GM18861 (cell line): Measurements from ENCODE around the gene P3H2.

Source experiments
- ATAC-seq: cut with Tn5 transposase; IDR thresholded peaks from one replicate; pipeline ENCODE4 v1.9.1; 2021; ENCODE audit not compliant: unreplicated experiment

P3H2 gene

DNA sequence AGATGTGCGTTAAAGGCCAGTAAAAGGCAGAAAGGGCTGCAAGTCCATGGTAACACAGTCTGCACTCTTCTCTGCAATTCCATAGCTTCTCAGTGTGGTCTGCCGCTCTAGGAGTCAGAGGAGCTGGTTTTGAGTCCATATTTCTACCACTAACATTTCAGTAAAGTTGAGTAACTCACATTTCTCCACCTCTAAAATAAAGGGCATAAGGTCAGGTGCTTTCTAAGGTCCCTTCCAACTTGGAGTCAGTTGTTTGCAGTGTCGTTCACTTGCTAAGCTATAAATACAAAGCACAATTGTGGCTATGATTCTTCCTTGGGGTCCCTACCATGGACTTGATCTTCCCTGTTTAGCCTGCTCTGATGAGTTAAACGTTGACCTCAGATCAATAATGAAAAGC, 171.1 kb downstream of the P3H2 start:
- ATAC-seq = no peak

DNA sequence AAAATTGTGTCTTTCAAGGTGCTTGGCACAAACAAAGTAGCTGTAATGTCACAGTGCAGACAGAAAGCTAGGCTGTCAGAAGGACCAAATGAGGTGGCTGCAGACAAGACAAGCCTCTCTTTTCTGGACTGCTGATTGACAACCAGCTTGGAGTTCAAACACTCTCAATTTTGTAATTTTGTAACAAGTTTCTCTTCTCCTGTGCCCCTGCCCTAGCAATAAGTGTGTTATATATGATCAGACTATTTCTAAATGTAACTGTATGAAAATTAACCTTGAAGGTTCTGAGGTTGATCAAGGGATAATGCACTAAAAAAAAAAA, 172.0 kb downstream of the P3H2 start:
- ATAC-seq = no peak

DNA sequence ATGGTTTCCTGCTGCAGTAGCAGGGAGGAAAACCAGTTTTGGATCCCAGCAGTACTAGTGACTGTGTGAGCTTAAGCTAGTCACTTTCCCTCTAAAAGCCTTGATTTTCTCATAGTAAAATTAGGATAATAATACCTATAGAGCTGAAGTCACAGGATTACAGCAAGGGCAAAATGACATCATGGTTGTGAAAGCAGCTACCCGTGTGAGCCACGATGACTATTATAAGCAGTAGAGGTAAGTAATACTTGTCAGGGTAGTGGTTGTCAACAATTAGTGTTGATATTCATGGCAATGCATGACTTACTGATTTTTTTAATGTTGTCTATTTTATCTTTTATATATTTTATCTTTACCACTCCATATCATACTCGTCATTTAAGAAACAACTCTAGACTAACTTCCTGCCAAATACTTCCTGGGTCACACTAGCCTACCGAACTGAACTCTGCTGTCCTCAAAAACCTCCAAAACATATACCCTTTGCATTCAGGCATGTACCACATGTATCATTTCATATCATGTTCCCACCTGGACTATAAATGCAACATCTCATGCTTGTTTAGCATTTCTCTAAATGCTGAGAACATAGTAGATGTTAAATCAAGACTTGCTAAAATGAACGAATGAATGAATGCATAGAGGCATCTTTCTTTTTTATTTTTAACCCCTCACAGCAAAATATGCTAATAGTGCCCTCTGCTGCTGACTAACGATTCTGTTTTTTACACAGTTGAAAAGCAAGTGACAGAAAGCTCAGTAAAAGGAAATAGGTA, 172.6 kb downstream of the P3H2 start:
- no peak for ATAC-seq

DNA sequence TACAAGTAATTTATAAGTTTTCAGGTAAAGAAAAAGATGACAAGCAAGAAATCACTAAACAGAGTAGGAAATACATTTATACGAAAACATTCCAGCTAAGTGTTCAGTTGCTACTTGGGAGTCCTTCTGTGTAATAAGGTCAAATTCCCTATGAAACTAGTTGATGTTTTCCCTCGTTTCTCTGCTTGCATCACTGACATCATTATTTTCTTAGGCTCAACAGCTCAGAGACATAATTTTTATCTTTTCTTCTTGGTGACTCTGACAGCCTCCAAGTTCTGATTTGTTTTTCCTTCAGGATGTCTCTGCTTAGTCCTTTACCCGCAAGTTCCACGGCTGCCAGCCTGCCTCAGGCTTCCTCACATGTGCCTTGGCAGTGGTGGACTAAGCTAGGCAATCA, 173.6 kb downstream of the P3H2 start:
- no peak for ATAC-seq

DNA sequence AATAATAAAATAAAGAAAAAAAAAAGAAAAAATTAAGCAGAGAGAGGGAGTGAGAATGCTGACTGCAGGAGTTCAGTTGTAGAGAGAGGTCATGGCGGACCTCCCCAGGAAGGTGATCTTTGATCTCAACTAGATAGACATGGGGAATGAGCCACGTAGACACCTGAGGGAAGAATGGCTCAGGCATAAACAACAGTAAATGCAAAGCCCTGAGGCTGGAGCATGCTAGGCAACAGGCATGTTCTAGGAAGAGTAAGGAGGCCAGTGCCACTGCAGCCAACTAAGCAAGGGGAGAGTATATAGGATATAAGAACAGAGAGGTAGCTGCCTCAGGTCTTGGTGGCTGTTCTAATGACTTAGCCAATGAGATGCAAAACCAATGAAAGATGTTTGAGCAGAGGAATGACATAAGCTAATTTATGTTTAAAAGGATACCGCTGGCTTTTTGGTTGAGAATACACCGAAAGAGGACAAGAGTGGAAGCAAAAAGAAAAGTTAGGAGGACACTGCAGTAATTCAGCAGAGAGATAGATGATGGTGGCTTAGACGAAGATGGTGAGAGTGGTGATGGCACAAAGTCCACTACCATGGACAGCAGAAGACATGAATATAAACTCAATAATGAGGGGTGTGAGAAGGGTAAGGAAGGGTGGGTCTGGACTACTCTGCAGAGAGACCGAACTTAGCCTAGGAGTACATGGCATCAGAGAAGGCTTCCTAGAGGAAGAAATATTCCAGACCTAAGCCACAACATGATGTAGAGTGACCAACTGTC, 174.6 kb downstream of the P3H2 start:
- ATAC-seq = no peak

DNA sequence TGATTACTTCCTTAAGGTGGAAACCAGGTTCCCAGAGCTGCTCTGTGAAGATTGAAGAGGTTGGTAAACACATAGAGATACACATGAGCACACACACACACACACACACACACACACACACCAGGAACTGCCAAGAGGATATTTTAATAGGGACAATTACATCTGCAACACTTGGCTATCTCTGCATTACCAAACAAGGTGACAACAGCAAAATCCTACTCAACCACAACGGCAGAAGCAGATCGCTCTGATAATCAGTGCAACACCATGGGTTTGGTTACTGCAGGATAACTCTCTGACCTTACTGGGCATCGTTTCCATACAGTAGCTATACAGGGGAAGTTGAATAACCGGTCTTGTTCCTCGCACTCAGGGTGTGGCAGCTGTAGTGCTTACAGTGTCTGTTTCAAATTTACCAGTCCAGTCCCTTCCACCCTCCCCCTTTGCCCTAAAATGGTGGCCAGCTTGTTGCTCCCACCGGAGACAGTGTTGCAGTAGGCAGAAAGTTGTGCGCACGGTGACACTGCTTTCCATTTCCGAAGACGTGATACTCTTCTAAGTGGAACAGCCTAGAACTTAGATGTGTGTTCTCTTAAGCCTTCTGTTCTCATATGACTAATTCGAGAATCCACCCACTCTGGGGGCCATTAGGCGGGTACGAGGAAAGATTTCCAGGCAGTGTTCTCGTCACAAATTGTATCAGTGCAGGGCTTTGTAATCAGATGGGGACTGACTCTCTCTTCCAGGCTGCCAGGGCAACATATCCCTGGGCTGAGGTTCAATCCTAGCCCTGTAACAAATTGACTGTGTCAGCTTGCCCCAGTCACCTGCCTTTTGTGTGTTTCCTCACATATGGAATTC, 176.2 kb downstream of the P3H2 start:
- no peak for ATAC-seq

DNA sequence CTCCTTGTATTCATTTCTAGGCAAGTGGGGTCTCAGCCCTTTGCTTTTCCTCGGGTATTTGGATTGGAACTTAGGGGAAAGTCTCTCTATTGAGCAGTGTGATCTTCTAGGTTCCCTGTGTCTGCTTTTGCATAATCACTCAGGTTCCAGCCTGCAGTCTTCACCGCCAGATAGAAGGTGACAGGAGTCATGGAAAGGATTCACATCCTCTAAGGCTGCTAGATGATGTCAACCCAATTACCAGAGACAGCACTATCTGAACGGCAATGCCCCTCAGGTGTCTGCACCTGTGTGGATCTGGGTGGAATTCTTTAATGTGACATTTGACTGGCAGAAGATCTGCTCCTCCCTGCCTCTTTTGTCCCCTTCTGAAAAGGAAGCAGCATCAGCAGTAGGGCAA, 177.7 kb downstream of the P3H2 start:
- ATAC-seq = no peak

DNA sequence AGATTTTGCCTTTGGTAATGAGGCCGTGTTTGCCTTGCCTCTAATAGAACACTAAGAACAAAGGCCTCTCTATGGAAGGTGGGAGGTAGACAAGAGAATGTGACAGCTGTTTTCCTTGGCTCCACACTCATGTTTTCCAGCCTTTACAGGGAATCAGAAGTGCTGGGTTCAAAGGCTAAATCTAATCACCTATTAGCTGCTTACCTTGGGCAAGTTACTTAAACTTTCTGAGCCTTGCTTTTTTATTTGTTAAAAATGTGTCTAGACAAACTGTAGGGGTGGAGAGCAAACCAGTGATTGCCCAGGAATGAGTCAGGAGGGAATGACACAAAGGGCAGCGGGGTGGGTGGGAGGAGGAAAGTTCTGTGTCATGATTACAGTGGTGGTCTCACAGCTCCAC, 179.0 kb downstream of the P3H2 start:
- no peak for ATAC-seq

DNA sequence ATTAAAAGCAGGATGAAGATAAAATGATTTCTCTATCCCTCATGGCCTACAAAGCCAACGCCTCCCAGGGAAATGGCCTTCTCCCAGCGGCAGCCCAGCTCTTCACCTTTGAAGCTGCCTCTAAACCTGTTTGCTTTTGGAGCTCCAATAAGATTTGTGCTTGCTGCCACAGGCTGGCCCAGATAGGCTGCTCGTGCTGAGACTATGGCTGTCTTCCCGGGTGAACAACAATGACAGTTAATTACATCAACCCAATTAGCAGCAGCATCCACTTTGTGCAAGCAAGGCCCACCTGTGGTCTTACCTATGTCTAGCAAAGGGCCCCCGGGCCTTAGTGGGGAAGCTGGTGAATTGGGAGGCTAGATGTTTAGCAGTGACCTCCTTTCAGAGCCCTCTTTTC, 179.6 kb downstream of the P3H2 start:
- no peak for ATAC-seq

DNA sequence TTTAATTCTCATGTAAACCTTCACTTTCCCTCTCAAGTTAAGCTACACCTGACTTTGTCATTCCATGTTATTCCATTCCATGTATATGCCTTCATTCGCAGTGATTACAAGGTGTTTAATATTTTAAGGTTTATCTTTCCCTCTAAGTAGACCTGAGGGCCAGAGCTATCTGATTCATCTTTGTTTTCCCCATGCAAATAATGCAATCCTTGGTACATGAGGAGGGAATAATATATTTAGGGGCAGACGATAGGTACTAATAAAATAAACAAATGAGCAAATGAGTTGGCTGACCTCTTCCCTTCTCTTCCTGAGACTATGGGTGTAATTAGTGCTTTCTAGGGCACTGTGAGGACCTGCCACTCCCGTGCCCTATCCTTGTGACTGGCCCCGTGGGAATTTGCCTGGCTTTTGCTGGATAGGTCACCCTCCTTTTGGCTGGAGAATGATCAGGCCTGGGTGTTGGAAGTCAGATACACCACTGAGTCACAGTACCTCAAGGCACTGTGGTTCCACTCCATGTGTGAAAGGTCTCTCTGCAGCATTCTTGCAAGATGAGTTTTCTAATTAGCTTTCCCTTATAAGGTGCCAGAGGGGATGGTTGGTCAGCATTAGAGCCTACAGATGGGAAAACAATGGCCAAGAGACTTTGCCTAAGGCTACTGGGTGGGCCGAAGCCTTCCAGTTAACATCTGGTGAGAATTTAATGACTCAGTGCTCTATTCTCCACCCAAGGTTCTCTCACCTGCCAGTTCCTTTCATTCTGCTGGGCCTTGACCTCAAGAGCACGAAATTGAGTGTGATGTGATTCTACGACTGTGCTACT, 183.2 kb downstream of the P3H2 start:
- ATAC-seq = no peak

DNA sequence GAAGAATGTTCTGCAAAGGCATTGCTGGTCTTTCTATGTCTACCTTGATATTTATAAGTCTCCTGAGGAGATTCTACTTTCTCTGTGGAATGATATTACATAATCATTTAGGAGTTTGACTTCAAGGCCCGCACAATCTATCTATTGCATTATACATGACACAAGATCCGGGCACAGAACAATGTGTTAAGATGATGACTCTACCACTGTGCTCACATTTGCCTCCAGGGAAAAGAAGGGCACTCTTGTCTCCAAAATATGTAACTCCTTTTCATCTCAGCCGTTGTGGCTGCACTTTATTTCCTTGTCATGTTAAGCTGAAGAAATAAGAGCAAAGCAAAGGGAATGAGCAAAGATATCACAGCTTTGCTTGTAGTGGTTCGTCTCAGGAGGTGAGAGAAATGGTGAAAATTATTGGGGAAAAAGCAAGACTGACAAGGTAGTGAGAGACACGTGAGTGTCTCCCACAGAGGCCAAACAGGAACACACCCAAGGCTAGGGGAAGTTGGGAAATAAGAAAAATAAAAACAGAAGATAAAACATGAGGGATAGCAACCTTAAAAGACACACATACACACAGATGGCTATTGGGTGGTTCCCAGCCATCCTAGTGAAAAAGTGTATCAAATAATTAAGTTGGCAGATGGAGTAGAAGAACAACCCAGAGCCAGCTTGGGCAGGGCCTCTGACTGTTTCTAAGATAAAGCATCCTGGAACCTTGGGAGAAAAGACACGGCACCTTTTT, 184.3 kb downstream of the P3H2 start:
- no peak for ATAC-seq

DNA sequence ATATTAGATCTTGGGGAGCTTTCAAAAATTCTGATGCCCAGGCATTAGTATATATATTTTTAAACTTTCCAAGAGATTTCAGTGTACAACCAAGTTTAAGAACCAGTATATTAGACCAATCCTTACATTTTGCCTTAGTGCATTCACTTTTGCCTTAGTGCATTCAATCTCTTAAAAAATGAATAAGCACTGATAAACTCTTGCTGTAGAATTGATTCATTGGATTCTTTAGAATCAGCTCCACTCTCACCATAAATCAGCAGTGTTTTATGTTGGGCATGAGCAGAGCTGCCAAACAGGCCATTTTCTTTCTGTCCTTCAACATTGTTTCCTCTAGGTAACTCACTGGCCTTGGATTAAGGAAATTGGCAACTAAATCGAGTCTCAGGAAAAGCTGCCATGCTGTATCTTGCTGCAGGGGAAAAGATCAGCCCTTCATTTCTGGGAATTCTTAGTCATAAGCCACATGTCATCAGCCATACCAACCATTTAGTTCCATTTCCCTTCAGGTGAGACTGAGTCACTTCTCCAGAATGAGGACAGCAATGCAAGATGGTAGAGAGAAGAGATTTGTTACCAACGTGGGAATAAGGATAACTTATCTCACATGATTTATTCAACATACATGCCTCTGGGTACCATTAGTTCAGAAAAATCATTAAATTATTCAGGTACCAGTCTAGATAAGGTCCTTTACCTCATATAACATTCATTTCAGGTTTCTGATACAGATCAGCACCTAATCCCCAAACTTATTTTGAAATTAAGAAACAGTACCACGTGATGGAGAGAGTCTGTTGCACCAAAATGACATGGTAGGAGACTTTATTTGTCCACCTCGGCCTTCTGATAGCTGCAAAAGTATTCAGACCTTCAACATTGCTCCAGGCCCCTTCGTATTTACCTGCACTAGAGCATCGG, 192.5 kb downstream of the P3H2 start:
- ATAC-seq = no peak

DNA sequence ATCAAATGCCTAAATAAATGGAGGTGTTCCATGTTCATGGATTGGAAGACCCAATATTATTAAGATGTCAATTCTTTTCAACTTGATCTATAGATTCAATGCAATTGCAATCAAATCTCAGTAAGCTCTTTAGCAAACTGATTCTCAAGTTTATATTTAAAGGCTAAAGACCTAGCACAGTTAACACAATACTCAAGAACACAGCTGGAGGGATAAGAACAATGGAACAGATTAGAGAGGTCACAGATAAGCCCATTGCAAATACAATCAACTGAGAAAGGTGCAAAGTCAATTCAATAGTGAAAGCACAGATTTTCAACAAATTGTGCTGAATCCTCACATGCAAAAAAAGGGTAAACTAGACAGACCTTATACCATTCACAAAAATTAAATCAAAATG, 198.9 kb downstream of the P3H2 start:
- no peak for ATAC-seq

DNA sequence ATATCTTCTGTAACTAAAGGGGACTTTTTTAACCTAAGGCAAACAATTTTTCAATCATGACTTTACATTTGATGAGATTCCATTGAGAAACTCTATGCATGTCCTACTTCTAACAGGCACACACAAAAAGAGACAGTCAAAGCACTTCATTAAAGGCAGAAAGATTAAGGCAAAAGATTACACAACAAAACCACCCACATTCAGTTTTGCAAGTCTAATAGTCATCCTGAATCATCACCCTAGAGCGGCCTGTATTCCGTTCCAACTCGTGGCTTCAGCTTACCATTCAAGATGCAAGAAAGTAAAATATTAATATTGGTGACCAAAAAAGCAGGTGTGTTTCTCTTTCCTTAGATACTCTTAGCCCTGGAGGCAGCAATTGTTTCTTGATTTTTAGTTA, 205.9 kb downstream of the P3H2 start:
- no peak for ATAC-seq

DNA sequence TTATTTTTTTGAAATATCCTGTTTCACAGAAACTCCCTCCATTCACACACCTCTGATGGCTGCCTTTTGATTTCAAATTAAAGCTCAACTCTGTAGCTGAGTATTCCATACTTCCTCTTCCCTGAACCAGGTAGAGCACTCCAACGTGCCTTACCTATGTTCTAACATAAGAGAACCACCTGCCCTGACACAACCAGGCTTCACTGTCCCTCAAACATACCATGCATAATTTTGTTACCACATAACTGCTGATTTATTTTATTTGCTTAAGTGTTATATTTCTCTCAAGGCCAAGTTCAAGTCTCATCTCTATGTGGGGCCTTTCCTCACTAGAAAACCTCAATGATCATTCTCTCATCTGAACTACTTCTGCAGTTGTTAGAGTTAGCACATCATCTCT, 209.7 kb downstream of the P3H2 start:
- no peak for ATAC-seq

DNA sequence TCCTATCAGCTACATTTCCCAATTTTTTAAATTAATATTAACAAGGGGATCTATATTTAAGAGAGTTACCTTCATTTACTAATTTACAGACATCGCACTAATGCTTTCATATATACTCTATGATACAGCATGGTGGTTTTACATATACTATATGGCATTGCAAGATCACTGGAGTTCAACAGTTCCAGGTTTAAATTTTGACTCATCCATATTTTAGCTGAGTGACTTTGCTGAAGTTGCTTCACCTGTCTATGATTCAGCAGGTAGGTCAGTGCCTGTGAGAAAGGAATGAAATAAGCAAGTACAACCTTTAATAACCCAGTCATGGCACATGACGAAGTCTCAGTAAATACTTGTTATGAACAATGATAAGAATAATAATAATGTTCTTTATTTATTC, 211.1 kb downstream of the P3H2 start:
- ATAC-seq = no peak

DNA sequence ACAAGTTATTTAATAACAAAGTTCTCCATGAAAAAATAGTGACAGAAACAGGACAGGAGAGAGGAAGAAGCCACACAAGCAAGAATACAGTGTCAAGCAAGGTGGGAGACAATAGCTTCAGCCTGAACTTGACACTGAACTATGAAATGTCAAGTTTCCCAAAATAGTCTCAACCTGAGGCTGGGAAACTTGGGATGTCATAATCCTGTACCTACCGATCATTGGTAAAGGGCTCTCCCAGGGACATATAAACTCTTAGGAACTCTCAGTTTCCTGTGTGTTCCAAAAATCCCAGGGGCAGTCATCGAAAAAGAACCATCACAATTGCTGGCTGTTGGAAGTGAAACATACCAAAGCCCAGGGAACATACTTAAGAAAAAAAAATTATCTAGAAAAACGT, 211.6 kb downstream of the P3H2 start:
- ATAC-seq = no peak

DNA sequence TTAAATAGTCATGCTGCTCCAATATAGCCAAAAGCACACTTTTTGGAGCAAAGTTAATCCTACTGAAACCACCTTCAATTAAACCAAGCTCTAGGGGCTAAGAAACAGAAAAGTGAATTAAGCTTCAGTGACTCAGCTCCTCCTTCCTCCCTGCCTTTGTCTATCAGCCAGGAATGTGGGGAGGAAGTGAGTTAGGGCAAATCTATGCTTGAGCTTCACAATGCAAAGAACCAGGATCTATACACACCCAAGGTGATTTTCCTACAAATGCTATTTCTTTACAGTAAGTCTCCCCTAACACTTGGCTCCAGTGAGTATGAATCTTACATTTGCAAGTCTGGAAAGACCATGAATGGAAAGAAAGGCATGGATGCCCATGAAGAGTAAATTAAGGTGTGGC, 212.1 kb downstream of the P3H2 start:
- ATAC-seq = no peak

DNA sequence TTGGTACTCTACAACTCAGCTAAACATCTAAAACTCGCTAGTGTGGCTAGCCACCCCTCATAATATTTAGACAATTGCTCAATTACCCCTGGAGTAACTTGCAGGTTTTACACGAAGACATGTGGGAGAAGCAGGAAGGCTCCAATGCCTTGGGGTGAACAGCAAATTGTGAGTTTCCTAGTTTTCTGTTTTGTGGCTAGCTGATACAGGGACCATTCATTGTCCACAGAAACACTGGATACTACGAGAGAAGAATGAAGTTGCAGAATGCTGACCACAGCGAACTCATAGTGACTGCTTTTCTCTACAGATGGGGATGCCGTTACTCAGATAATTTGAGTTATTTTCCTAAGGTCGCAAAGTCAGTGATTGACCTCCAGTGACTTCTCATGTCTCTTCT, 212.9 kb downstream of the P3H2 start:
- ATAC-seq = no peak
